H54 (cell line): ENCODE results near the gene CR1L.
"Not testable (repeated sequence)": the region's sequence is repeated elsewhere in the genome, so short reads cannot be mapped to it uniquely, and the experiment has no call there.

ENCODE experiments used
- DNase-seq: peaks from one replicate; pipeline ENCODE4 v3.0.0; 2011; ENCODE audit warnings: low spot score, mixed read lengths; ENCODE audit not compliant: insufficient read length
- FAIRE-seq: peaks from 3 replicates; lab custom pipeline; 2011; peaks lifted over from hg19 to GRCh38; lab: Jason Lieb, UNC
- POLR2A ChIP-seq: IDR thresholded peaks from 2 replicates; pipeline ENCODE4 v1.6.1; 2011; ENCODE audit warnings: low read depth, mild to moderate bottlenecking, low read length

CR1L gene

GRCh38 chr1:207658904-207659485 is 14.1 kb downstream of the CR1L start:
- DNase-seq: no peak
- TF ChIP-seq POLR2A: no peak
- FAIRE-seq: no peak

- DNase-seq: no peak
- no peak for FAIRE-seq
- TF ChIP-seq POLR2A: no peak
These were observed 14.7 kb downstream of the CR1L start for GRCh38 chr1:207659545-207660153.

- not testable (repeated sequence) for FAIRE-seq
These were observed 16.5 kb downstream of the CR1L start for GRCh38 chr1:207661420-207661819.

GRCh38 chr1:207666342-207666741 is 21.4 kb downstream of the CR1L start:
- TF ChIP-seq POLR2A: no peak
- DNase-seq (no peak), FAIRE-seq (no peak)

More at GRCh38 chr1:207661420-207661819, 16.5 kb downstream of the CR1L start:
- DNase-seq: not testable (repeated sequence)

GRCh38 chr1:207669528-207670009 is 24.6 kb downstream of the CR1L start:
- DNase-seq: no peak
- TF ChIP-seq POLR2A: no peak
- FAIRE-seq: no peak

GRCh38 chr1:207670192-207670591 is 25.3 kb downstream of the CR1L start:
- no peak for TF ChIP-seq POLR2A
- DNase-seq: no peak
- no peak for FAIRE-seq

GRCh38 chr1:207670997-207671396 is 26.1 kb downstream of the CR1L start:
- no peak for TF ChIP-seq POLR2A
- no peak for DNase-seq
- FAIRE-seq: no peak

GRCh38 chr1:207672522-207673130 is 27.7 kb downstream of the CR1L start:
- peak; percentile 15 for DNase-seq
- FAIRE-seq: no peak
- TF ChIP-seq POLR2A: no peak

- FAIRE-seq: no peak
- no peak for TF ChIP-seq POLR2A
- no peak for DNase-seq
These were observed 28.5 kb downstream of the CR1L start for GRCh38 chr1:207673399-207673798.

- DNase-seq (no peak), FAIRE-seq (no peak)
- no peak for TF ChIP-seq POLR2A
These were observed 31.2 kb downstream of the CR1L start for GRCh38 chr1:207676153-207676552.

GRCh38 chr1:207680590-207681388 is 35.9 kb downstream of the CR1L start:
- DNase-seq, FAIRE-seq: not testable (repeated sequence)

- FAIRE-seq, DNase-seq: not testable (repeated sequence)
These were observed 38.0 kb downstream of the CR1L start for GRCh38 chr1:207682872-207683434.

GRCh38 chr1:207690551-207690950 is 45.6 kb downstream of the CR1L start:
- FAIRE-seq, DNase-seq: not testable (repeated sequence)

GRCh38 chr1:207691010-207691409 is 46.1 kb downstream of the CR1L start:
- DNase-seq (no peak), FAIRE-seq (no peak)
- TF ChIP-seq POLR2A: no peak
